ENCODE measurements around the gene RAB10.
A peak's percentile ranks its signal among the peaks of the same experiment; 100 is the strongest.
"Not testable (repeated sequence)": the region's sequence is repeated elsewhere in the genome, so short reads cannot be mapped to it uniquely, and the experiment has no call there.

RAB10 gene

GRCh38 chr2:26089337-26089736 lies 55.5 kb downstream of the RAB10 start:
- no peak for DNase-seq (ENCODE audit: low spot score)

- no peak for DNase-seq (ENCODE audit: low spot score)
Measured at GRCh38 chr2:26095758-26096157, 61.9 kb downstream of the RAB10 start.

- no peak for DNase-seq (ENCODE audit: low spot score)
Measured at GRCh38 chr2:26099933-26100332, 66.0 kb downstream of the RAB10 start.

GRCh38 chr2:26100384-26100783 lies 66.5 kb downstream of the RAB10 start:
- DNase-seq (ENCODE audit: low spot score): no peak

- no peak for DNase-seq (ENCODE audit: low spot score)
Measured at GRCh38 chr2:26103752-26104151, 69.9 kb downstream of the RAB10 start.

GRCh38 chr2:26108701-26109100 lies 74.8 kb downstream of the RAB10 start:
- not testable (repeated sequence) for DNase-seq (ENCODE audit: low spot score)

- no peak for DNase-seq (ENCODE audit: low spot score)
Measured at GRCh38 chr2:26112201-26112600, 78.3 kb downstream of the RAB10 start.

GRCh38 chr2:26114151-26114550 lies 80.3 kb downstream of the RAB10 start:
- DNase-seq (ENCODE audit: low spot score): no peak

- DNase-seq (ENCODE audit: low spot score): no peak
Measured at GRCh38 chr2:26118682-26119081, 84.8 kb downstream of the RAB10 start.

GRCh38 chr2:26119521-26119920 lies 85.6 kb downstream of the RAB10 start:
- DNase-seq (ENCODE audit: low spot score): no peak

GRCh38 chr2:26122630-26123029 lies 88.7 kb downstream of the RAB10 start:
- DNase-seq (ENCODE audit: low spot score): no peak

GRCh38 chr2:26123426-26123825 lies 89.5 kb downstream of the RAB10 start:
- no peak for DNase-seq (ENCODE audit: low spot score)

- no peak for DNase-seq (ENCODE audit: low spot score)
Measured at GRCh38 chr2:26126074-26126473, 92.2 kb downstream of the RAB10 start.

- no peak for DNase-seq (ENCODE audit: low spot score)
Measured at GRCh38 chr2:26128176-26128575, 94.3 kb downstream of the RAB10 start.

- DNase-seq (ENCODE audit: low spot score): no peak
Measured at GRCh38 chr2:26130763-26131162, 96.9 kb downstream of the RAB10 start.

GRCh38 chr2:26136451-26136850 lies 102.6 kb downstream of the RAB10 start:
- DNase-seq (ENCODE audit: low spot score): no peak

GRCh38 chr2:26139269-26140183 lies 105.6 kb downstream of the RAB10 start:
- no peak for DNase-seq (ENCODE audit: low spot score)

- DNase-seq (ENCODE audit: low spot score): no peak
Measured at GRCh38 chr2:26141145-26141769, 107.4 kb downstream of the RAB10 start.

GRCh38 chr2:26144031-26144430 lies 110.1 kb downstream of the RAB10 start:
- DNase-seq (ENCODE audit: low spot score): peak; percentile 45

- DNase-seq (ENCODE audit: low spot score): peak; percentile 66
Measured at GRCh38 chr2:26144953-26145680, 111.2 kb downstream of the RAB10 start.

GRCh38 chr2:26148501-26148900 lies 114.6 kb downstream of the RAB10 start:
- no peak for DNase-seq (ENCODE audit: low spot score)

- no peak for DNase-seq (ENCODE audit: low spot score)
Measured at GRCh38 chr2:26150243-26150642, 116.4 kb downstream of the RAB10 start.

- no peak for DNase-seq (ENCODE audit: low spot score)
Measured at GRCh38 chr2:26157580-26157979, 123.7 kb downstream of the RAB10 start.
